Liver (tissue), 2 donors: Measurements from ENCODE around the gene SH3PXD2A.

ENCODE experiments used
- CTCF ChIP-seq: fragments of 150-350 bp; IDR thresholded peaks from 2 replicates; pipeline ENCODE4 v1.5.1; 2017; ENCODE audit warnings: improper control_type of control experiment, low read depth, low read length; ENCODE audit not compliant: missing input control
- MAX ChIP-seq: IDR thresholded peaks from 2 replicates; pipeline ENCODE4 v1.6.1; 2016; ENCODE audit warnings: antibody characterized with exemption
- REST ChIP-seq: IDR thresholded peaks from 2 replicates; pipeline ENCODE4 v1.6.1; 2016; ENCODE audit warnings: antibody characterized with exemption, mild to moderate bottlenecking
- donor health status: healthy.

DNA sequence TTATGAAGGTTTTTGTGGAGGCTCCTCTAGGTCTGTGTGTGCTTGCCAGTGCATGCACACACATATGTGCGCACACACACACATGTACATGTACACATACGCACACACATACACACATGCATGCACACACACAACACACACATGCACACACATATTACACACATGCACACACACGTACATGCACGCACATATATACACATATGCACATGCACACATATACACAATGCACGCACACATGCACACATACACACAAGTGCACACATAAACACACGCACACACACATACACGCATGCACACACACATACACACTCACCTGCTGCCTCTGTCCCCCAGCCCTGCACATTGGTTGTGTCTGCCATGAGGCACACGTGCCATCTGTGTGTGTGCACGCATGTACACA is 295.6 kb downstream of the SH3PXD2A start:
- TF ChIP-seq CTCF (no peak), MAX (no peak), REST (no peak)
